AG09309 (cell line): ENCODE measurements around the gene TMEM132D.

Experiments used
- DNase-seq: peaks from one replicate; pipeline ENCODE4 v3.0.0-alpha.2; 2010; ENCODE audit warnings: low read depth
- H3K4me3 ChIP-seq: 2 replicates; pipeline ENCODE4 v1.5.1; 2011; ENCODE audit warnings: mild to moderate bottlenecking, low read depth, low read length, moderate library complexity; ENCODE audit not compliant: control insufficient read depth
- TF ChIP-seq, protein P1 (sequence below): IDR thresholded peaks from 2 replicates; pipeline ENCODE4 v1.5.1; 2011; ENCODE audit warnings: mild to moderate bottlenecking, low read depth, low read length, inconsistent platforms; ENCODE audit not compliant: insufficient read depth, control insufficient read depth; ENCODE audit errors: missing control alignments

TMEM132D gene

GRCh38 chr12:129532707-129533499 lies 370.9 kb downstream of the TMEM132D start:
- TF ChIP-seq, protein P1, sequence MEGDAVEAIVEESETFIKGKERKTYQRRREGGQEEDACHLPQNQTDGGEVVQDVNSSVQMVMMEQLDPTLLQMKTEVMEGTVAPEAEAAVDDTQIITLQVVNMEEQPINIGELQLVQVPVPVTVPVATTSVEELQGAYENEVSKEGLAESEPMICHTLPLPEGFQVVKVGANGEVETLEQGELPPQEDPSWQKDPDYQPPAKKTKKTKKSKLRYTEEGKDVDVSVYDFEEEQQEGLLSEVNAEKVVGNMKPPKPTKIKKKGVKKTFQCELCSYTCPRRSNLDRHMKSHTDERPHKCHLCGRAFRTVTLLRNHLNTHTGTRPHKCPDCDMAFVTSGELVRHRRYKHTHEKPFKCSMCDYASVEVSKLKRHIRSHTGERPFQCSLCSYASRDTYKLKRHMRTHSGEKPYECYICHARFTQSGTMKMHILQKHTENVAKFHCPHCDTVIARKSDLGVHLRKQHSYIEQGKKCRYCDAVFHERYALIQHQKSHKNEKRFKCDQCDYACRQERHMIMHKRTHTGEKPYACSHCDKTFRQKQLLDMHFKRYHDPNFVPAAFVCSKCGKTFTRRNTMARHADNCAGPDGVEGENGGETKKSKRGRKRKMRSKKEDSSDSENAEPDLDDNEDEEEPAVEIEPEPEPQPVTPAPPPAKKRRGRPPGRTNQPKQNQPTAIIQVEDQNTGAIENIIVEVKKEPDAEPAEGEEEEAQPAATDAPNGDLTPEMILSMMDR = no peak
- H3K4me3 ChIP-seq = no peak overlapping the region
- DNase-seq = no peak

DNA sequence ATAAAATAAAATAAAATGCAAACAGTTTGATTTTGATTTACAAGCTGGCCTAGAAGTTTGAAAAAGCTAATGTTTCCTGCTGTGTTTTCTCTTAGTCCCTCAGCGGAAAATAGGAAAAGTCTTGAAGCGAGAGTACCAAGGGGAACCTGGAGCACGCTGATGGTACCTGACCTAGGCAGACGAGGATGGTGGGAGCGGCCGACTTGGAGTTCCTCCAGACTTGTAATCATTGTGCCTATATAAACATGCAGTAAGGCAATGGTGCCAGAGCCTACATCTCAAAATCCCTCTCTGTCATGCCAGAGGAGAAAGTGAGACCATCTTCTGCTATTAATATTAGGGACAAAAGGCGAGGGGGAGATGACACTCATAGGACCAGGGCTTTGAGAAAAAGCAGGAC lies 371.7 kb downstream of the TMEM132D start:
- no peak for DNase-seq
- TF ChIP-seq, protein P1 = no peak

GRCh38 chr12:129530984-129531383 lies 372.8 kb downstream of the TMEM132D start:
- DNase-seq = no peak
- no peak overlapping the region for H3K4me3 ChIP-seq
- TF ChIP-seq, protein P1 = no peak

More for the DNA sequence above, 371.7 kb downstream of the TMEM132D start:
- H3K4me3 ChIP-seq = no peak overlapping the region

GRCh38 chr12:129530517-129530916 lies 373.3 kb downstream of the TMEM132D start:
- DNase-seq = no peak
- H3K4me3 ChIP-seq = no peak overlapping the region
- TF ChIP-seq, protein P1 = no peak

- TF ChIP-seq, protein P1 = no peak
- no peak for DNase-seq
- no peak overlapping the region for H3K4me3 ChIP-seq
These were observed 376.3 kb downstream of the TMEM132D start for GRCh38 chr12:129527506-129527905.

DNA sequence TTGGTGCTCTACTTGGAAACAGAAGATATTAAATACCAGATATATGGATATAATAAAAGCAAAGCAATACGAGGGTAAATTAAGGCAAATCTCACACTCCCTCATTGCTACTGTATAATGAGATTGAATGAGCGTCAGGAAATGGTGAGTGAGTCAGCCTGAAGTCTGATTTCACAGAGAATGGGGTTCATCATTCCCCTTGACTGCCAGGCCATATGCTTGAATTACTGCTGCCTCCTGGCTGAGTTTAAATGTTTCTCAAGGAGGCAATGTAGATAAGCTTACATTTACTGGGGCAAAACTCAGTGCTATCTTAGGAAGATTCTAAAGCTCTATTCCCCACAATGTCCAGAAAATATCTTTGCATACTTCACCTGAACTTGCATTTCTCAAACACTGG lies 380.2 kb downstream of the TMEM132D start:
- H3K4me3 ChIP-seq = no peak overlapping the region
- TF ChIP-seq, protein P1 = no peak
- DNase-seq = no peak
